ENCODE results near the gene TSHZ2.

- no peak for TF ChIP-seq PKNOX1 (IDR thresholded peaks at IDR 0.05)
- TF ChIP-seq CTBP1 (IDR thresholded peaks at IDR 0.05; ENCODE audit: borderline replicate concordance) = no peak
- no peak for TF ChIP-seq L3MBTL2 (conservative IDR thresholded peaks at IDR 0.05)
- TF ChIP-seq TARDBP (IDR thresholded peaks at IDR 0.05) = no peak
- TF ChIP-seq SUZ12 (IDR thresholded peaks at IDR 0.05) = no peak
- no peak for TF ChIP-seq ZNF384 (IDR thresholded peaks at IDR 0.05)
- TF ChIP-seq ELF4 (IDR thresholded peaks at IDR 0.05) = no peak
- no peak for TF ChIP-seq ARNT (IDR thresholded peaks at IDR 0.05)
- no peak for TF ChIP-seq HDGF (IDR thresholded peaks at IDR 0.05; ENCODE audit: borderline replicate concordance)
- no peak for TF ChIP-seq FOXK2 (IDR thresholded peaks at IDR 0.05)
- no peak for TF ChIP-seq FOXA1 (IDR thresholded peaks at IDR 0.05)
- TF ChIP-seq BHLHE40 (IDR thresholded peaks at IDR 0.05; ENCODE audit: borderline replicate concordance) = no peak
- TF ChIP-seq SP1 (IDR thresholded peaks at IDR 0.05) = no peak
These were observed 30.4 kb upstream of the TSHZ2 start for GRCh38 chr20:52941808-52942207.

Data from HEK293T (cell line).